ENCODE measurements around the gene C1QTNF8.

Gene C1QTNF8

GRCh38 chr16:1096169-1097082 is at the start of gene C1QTNF8:
Gene C1QTNF8 (minus strand): TSS chr16:1096244. CDS start chr16:1094922, 1,322 bp downstream.
- DNase-seq = no peak

- no peak for DNase-seq
These were observed 49.5 kb upstream of the C1QTNF8 start for GRCh38 chr16:1145383-1146100.

DNA sequence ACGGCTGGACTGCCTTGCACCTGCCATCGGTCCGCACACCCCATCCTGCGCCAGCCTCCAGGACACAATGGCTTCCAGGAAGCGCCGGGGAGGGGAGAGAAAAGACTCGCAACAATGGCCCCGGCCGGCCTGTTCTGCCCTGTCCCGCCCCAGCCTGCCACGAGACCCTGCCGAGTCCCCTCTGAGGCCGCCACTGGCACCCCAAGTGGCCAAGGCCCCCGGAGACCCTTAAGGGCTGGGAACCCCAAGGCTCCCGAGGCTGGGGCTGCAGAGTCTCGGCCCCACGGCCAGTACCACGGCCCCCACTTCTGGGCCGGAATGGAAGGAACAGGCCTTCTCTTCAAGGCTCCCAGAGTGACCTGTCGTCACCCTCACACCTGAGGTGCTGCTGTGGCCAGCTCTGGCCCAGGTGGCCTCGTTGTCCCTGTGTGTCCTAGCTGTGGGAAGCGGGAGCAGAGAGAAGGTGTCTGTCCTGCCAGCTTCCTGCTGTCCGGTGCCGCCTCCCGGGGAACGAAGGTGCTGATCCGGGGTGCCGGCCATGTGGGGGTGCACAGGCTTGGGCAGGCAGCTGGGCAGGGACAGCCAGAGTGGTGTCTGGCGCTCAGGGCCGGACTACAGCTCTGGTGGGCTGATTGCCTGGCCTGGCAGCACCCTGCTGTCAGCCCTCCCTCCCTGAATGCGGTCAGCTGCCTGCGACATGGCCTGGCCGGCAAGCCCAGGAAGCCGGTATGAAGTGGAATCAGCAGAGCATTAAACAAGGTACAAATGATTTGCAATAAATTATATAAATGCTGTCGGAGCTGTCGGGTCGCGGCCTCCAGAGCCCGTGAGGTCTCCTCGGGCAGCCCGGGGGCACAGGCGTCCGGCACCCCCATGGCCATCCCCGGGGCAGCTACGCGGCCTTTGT is 48.7 kb upstream of the C1QTNF8 start:
- no peak for DNase-seq

GRCh38 chr16:1143761-1144450 is 47.9 kb upstream of the C1QTNF8 start:
- DNase-seq = no peak

DNA sequence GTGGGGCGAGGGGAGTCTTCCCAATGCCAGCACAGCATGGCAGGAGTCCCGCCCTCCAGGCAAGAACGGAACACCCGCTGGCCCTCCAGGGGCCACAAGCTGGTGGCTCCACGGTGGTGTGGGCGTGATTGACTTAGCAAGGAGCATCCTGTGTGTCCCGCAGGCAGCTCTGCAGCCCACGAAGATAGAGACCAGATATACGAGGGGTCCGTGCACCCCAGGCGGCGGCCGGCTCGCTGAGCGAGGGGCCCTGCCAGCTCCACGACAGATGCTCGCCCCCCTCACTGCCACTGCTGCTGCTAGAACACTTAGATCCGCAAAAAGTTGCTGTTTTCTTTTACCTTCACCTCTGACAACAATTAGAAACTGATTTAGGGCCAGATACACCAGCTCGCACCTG is 46.9 kb upstream of the C1QTNF8 start:
- no peak for DNase-seq

GRCh38 chr16:1141716-1142115 is 45.7 kb upstream of the C1QTNF8 start:
- DNase-seq = no peak

- DNase-seq = no peak
These were observed 45.1 kb upstream of the C1QTNF8 start for GRCh38 chr16:1141191-1141590.

DNA sequence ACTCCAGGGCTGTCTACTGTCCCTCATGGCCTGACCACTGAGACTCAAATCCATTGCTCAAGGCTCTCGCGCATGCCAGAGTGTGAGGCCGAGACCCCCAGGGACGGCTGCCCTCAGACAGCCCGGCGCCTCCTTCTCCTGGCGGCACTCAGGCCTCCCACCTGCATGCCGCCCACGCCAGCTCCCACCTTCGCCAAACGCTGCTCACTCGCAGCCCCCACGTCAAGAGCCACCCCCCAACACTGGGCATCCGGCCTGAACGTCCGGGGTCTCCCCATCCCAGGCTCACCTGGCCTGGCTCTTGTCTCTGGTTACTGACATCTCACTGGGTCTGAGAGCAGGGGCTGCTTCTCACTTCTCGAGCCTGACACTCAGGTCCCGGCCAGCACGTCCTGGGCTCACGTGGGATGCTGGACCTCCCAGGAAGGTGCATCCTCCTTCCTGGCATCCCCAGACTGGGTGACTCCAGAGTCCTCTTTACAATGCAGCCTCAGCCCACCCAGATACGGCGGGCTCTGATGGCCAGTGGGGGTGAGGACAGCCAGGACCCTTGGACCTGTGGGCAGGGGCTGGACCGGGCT is 44.6 kb upstream of the C1QTNF8 start:
- no peak for DNase-seq

DNA sequence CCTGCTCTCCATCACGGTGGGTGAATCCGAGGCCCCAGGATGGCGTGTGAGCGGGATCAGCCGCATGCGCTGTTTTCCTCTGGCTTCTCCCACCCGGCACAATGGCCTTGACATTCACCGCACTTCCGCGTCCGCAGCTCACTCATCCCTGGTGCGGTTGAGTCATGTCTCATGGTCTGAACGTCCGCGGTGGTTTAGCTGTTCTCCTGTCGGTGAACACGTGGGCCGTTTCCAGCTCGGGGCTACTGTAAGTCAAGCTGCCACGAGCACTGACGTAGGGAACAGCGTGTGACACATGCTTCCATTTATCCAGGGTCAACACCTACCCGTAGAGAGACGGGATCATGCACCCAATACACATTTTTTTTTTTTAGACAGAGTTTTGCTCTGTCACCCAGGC is 41.6 kb upstream of the C1QTNF8 start:
- no peak for DNase-seq

- DNase-seq = no peak
These were observed 39.4 kb upstream of the C1QTNF8 start for GRCh38 chr16:1135459-1135825.

DNA sequence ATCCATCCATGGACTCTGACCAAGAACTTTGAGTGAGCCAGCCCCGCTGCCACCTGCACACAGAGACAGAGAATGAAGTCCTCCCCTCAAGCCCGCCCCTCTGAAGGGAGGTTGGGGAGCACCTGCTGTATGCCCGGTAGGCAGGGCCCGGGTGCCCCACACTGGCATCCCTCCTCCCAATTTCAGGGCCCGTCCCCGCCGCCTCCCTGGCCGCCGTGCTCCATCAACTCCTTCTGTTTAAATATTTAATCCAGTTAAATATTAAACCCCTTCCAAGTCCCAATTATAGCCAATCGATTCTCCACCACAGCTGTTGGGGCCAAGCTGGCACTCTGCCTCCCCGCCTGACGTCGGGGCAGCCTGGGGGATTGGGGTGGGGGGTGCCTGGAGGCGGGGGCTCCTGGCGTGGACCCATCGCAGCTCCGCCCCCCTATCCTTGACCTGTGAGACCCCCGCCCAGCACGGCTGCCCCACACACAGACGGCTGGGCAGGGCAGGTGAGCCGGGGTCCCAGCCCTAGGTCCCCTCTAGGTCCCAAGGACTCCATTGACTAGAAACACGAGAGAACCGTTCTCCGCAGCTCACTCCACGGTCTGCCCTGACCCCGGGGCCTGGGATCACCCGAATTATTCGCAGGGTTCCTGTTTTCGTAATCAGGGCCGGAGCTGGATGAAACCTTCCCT is 38.9 kb upstream of the C1QTNF8 start:
- DNase-seq = no peak

GRCh38 chr16:1133810-1134520 is 37.9 kb upstream of the C1QTNF8 start:
- DNase-seq = no peak

DNA sequence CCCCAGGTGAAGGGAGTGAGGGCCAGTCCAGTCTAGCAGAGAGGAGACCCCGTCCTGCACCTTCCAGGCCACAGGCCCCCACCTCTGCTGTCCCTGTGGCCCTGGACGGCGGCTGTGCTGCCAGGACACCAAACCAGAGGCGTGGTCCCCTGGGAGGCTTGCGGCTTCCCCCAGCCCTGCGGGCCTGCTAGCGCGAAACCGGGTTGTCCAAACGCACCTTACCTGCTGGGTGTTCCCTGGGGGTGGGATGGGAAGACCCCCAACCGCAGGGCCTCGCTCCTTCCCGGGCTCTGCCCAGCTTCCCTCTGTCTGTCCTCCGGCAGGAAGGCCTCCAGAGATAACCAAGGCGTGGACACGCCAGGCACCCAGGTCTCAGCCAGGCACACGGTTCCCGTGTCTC is 37.2 kb upstream of the C1QTNF8 start:
- DNase-seq = no peak

- no peak for DNase-seq
These were observed 36.4 kb upstream of the C1QTNF8 start for GRCh38 chr16:1132431-1132830.

DNA sequence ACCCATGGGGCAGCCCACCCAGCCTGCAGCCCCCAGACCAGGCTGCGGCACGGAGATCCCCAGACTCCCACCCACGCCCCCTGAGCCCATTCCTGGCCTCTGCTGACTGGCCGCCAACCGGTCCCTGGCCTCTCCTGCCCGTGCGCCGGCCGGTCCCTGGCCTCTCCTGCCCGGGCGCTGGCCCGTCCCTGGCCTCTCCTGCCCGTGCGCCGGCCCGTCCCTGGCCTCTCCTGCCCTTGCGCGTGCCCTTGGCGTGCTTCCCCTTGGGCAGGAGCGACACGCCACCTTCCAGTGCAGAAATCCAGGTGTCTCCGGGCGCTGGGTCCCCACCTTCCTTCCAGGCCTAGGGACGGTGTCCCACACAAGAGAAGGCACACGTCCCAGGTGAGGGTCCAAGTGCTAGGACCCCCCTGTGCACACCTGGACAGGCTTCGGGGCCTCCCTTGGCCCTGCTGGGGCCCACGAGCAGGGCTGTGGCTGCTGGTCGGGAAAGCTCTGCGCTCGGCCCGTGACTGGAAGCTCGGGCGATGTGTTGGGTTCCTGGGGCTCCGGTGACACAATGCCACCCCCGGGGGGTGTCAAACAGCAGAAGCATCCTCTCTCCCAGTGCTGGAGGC is 35.4 kb upstream of the C1QTNF8 start:
- no peak for DNase-seq

- no peak for DNase-seq
These were observed 34.3 kb upstream of the C1QTNF8 start for GRCh38 chr16:1130382-1130781.

DNA sequence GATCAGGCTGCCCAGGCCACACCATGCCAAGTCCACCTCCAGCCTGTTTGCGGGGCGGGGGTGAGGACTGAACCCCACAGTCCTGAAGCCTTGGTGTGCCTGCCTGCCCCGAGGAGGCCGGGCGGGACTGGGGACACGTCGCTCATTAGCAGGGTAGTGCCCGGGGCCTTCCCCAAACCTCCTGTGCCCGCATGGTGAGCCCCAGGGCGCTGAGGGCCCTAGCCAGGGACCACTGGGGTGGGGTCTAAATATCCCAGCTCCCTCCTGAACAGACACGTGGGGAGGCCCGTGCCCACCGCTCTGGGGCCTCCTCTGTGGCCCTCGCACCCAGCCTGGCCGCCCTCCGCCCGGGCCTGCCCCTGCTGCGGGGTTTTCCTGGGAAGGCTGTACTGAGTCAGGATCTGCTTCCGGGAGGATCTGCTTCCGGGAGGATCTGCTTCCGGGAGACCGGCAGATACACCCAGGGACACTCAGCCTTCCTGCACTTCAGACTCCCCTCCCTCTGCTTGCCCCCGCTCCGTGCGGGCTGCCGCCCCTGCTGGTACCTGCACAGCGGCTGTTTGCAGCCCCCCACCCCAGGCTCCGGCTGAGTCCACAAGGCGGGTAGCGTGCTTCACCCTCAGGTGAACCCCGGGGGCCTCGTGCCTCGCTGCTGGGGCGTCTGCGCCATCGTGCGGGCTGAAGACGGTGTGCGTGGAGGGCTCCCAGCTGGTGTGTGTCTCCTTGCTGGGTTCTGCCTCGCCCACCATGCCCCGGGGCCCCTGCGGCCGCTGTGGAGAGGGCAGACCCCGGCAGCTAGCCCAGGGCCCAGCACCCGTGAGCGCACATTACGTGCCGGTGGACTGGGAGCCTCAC is 33.3 kb upstream of the C1QTNF8 start:
- no peak for DNase-seq

GRCh38 chr16:1127971-1128715 is 32.1 kb upstream of the C1QTNF8 start:
- no peak for DNase-seq

GRCh38 chr16:1127101-1127500 is 31.1 kb upstream of the C1QTNF8 start:
- no peak for DNase-seq
